Prostate gland (tissue), 2 donors: ENCODE data around the gene MPZL3.

Experiments used
- POLR2A ChIP-seq: fragments of 450-650 bp; IDR thresholded peaks from one replicate; pipeline ENCODE4 v1.6.1; 2016; ENCODE audit warnings: antibody characterized with exemption, mild to moderate bottlenecking
- POLR2AphosphoS5 ChIP-seq: sonication (generic); formaldehyde crosslinking; IDR thresholded peaks from one replicate; pipeline ENCODE4 v1.6.1; 2017; ENCODE audit warnings: antibody characterized with exemption
- TF ChIP-seq, protein P1 (sequence below), 4 experiments: fragments of 200-600 bp in 2 of 4; fragments of 450-650 bp in 2 of 4; sonication (generic) in 2 of 4; IDR thresholded peaks; 1 replicate in 3 of 4; 2 replicates in 1 of 4; pipeline ENCODE4 v1.5.1; 2016 to 2019; ENCODE audit warnings: antibody characterized with exemption in 4 of 4, mild to moderate bottlenecking in 2 of 4, moderate library complexity in 2 of 4

DNA sequence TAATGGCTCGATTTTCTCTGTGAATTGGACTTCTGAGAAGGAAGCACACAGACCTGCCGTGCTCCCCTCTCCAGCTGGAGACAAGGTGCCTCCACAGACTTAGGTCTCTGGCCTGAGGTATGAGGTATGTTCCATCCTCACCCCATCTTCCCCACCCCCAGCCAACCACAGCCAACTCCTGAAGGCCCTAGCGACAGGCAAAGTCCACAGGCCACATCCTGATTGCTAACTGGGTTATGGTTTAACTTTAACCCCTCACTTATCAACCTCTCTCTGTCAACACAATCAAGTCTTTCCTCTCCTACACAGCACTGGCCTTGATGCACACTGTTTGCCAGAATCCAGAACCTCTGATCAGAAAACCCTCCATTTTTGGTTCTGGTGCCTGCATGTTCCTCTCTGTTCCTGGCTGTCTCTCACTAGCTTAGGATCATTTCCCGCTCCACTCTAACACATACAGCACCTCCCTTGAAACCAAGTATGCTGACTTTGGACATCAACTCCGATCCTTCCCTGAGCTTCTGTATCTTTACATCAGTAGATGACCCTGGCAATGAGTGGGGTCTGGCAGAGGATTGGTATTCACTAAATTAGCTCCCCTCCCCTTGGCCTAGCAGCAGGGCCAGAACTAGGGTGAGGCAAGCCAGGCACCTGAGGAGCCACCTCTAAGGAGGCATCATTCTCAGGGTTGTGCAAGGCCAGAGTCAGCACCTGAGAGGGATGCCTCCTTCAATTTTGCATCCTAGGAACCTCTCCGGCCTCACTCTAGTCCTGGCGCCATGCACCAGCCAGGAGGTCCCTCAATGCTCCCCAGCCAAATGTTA, 49.4 kb downstream of the MPZL3 start:
- TF ChIP-seq POLR2A (no peak), POLR2AphosphoS5 (no peak)
- TF ChIP-seq, protein P1, sequence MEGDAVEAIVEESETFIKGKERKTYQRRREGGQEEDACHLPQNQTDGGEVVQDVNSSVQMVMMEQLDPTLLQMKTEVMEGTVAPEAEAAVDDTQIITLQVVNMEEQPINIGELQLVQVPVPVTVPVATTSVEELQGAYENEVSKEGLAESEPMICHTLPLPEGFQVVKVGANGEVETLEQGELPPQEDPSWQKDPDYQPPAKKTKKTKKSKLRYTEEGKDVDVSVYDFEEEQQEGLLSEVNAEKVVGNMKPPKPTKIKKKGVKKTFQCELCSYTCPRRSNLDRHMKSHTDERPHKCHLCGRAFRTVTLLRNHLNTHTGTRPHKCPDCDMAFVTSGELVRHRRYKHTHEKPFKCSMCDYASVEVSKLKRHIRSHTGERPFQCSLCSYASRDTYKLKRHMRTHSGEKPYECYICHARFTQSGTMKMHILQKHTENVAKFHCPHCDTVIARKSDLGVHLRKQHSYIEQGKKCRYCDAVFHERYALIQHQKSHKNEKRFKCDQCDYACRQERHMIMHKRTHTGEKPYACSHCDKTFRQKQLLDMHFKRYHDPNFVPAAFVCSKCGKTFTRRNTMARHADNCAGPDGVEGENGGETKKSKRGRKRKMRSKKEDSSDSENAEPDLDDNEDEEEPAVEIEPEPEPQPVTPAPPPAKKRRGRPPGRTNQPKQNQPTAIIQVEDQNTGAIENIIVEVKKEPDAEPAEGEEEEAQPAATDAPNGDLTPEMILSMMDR (IDR thresholded peaks at IDR 0.05), result no peak
